Stimulated activated CD8-positive, alpha-beta memory T cell treated with anti-CD3 and anti-CD28 coated beads, Interleukin-15, amount 100 ng/mL, for 48 hours (primary cell): ENCODE results near the gene SIGLEC1.

Experiments
- DNase-seq, 2 donors: peaks; one replicate each; pipeline ENCODE4 v3.0.0-alpha.2; 2020; ENCODE audit warnings: low read depth in 2 of 2

SIGLEC1 gene

GRCh38 chr20:3680701-3681351 lies 31.6 kb downstream of the SIGLEC1 start:
- no peak for DNase-seq

DNA sequence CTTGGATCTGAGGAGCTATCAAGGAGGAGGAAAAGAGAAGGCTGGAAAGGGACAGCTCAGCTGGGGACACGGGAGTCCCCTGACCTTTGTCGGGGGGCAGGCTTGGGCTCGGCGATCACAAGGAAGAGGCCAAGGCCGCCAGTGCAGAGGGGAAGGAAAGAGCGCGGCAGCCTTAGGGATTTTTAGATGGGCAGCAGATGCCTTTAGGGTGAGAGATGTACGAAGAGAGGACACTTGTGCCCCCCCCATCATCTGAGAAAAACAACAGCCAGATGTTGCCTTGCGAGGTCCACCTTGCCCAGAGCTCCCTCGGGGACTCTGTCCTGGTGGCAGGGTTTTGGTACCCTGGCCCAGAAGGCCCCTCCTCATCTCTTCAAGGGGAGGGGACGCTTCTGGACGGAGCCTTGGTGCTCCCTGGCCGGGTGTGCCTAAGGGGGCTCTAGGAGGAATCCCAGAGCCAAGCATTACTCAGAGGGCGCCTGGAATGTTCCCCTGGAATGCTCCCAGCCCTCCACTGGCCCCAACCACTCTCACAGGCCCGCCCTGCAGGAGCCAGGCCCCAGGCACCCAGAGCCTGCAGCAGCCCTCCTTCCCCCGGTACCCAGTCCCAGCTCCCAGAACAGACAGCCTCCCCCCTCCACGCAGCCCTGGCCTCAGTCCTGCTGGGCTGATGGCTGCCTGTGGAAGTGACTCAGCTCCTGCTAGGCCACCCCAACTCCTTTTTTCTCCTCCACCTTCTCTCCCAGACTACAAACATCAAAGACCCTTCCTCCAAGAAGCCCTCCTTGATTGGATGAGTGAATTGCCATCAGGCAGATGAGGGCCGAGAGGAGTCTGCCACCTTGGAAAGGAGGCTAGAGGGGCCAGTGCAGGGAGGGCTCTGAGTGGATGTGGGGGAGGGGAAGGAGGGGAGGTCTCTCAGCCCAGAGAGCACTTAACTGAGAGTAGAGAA lies 32.4 kb downstream of the SIGLEC1 start:
- no peak for DNase-seq

DNA sequence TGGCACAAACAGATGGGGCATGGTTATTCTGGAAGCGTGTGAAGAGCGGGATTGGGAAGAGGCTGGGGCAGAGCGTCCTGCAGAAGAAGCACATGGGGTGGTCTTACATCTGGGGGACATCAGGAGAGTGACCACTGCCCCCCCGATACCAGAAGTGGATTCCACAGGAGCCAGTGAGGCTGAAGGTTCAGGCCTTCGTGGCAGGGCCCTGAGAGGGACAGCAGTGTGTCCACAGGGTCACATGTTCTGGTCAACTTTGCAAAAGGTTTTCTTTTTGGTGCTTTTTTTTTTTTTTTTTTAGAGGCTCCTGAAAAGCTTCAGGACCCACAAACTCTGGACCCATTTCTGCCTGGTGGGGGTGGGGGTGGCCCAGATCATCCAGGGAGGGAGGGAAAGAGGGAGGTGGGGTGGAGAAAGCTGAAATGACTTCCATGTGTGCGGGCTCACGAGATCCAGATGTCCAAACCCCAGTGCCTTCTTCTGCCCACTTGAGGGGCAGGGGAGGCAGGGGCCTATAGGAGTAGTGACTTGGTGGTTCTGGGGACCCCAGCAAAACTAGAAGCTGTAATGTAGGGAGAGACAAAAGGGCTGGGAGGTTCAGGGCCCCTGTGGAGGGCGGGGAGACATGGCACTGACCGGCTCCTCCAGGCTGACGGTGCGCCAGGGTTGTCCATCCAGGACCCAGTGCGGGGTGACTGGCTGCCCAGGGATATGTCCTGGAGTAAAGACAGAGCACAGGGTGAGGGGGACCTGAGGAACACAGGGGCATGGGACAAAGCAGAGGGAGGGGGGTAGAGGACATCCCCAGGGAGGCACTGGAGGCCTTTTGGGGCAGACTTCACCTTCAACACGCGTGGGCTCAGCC lies 33.3 kb downstream of the SIGLEC1 start:
- DNase-seq = no peak

- no peak for DNase-seq
Observed at GRCh38 chr20:3678198-3678597, 34.2 kb downstream of the SIGLEC1 start.

- no peak for DNase-seq
Observed at GRCh38 chr20:3677733-3678132, 34.7 kb downstream of the SIGLEC1 start.

- no peak for DNase-seq
Observed at GRCh38 chr20:3674995-3675900, 37.2 kb downstream of the SIGLEC1 start.

GRCh38 chr20:3674447-3674846 lies 38.0 kb downstream of the SIGLEC1 start:
- DNase-seq = no peak

DNA sequence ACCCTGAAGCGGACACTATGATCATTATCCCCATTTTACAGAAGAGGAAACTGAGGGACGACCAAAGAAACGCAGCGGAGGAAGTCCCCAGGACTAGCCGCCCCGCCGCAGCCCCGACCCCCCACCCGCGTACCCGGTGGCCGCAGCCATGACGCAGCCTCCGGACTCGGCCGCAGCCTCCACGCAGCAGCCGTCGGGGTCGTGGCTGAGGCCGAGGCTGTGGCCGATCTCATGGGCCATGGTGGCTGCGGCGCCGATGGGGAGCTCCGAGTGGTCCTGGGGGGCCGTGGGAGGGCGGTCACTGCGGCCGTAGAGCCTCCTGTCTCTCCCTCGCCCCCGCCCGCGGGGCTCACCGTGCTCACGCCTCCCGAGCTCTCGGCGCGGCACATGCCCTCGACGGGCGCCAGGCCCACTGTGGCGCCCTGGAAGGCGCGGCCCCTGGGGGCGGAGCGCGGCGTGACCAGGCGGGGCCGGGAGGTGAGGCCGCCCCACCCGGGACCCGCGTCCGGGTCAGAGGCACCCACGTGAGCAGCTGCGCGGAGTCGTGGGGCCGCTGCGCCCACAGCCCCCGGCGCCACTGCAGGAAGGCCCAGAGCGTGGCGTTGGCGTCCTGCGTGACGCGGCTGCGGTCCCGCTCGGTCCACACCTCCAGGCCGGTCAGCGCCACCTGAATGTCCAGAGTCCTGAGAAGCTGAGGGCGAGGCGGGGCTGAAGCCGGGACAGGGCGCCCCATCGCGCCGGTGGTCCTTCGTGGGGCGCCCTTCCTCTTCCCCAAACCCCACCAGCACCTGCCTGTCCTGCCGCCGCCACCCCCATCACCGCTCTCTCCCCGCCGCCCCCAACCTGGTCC lies 39.0 kb downstream of the SIGLEC1 start:
- no peak for DNase-seq

- no peak for DNase-seq
Observed at GRCh38 chr20:3672547-3673171, 39.7 kb downstream of the SIGLEC1 start.

- DNase-seq = no peak
Observed at GRCh38 chr20:3671986-3672546, 40.3 kb downstream of the SIGLEC1 start.

DNA sequence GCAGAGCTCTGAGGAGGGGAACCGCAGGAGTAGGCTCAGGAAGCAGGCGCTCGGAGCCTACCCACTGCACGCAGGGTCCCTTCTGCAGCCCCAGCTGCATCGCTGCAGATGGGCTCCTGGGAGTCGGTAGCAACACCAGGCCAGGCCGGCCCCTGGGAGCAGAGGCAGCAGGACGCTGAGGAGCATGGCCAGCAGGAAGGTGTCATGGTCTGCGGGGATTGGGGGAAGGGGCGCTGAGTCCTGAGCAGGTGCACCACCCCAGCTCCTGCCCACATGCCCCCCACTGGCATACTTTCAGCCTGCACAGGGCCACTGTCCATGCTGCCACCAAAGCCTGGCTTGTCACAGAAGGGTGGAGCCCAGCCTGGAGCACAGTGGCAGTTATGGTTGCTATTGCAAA lies 41.5 kb downstream of the SIGLEC1 start:
- DNase-seq = no peak

GRCh38 chr20:3670511-3670910 lies 41.9 kb downstream of the SIGLEC1 start:
- DNase-seq = no peak

- no peak for DNase-seq
Observed at GRCh38 chr20:3669710-3670367, 42.6 kb downstream of the SIGLEC1 start.

DNA sequence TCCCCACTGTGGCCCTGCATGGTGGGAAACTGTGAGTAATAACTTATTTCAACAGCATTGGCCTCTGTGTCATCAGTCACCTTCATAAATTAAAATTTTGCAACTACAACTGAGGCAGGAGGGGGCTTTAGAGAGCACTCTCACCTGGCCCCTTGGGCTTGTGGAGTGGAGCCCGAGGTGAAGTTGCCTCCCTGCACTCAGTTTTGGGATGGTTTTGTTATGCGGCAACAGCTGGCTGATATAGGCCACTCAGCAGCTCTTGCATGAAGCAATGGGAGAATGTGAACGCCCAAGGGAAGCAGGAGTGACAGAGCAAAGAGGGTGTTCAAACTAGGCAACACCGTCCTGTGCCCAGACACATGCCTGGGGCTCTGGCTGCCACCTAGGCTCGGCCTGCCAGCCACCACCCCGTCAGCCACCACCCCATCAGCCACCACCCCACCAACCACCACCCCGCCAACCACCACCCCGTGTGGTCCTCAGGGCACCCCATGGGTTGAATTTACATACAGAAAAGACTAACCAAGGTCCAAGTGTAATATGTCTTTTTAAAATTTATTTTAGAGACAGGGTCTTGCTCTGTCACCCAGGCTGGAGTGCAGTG lies 44.9 kb downstream of the SIGLEC1 start:
- DNase-seq = no peak

DNA sequence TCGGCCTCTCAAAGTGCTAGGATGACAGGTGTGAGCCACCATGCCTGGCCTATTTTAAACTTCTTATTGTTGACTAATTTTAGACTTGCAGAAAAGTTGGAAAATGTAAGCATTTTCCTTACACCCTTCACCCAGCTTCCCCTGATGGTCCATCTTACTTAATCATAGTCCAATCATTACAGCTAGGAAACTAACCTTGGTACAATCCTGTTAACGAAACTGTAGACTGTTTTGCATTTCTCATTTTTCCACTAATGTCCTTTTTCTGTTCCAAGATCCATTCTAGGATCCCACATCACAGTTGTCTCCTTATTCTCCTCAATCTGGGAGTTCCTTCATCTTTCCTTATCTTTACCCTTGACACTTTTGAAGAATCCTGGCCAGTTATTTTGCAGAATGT lies 48.5 kb downstream of the SIGLEC1 start:
- no peak for DNase-seq

GRCh38 chr20:3663031-3663701 lies 49.2 kb downstream of the SIGLEC1 start, which contains the start of gene GFRA4:
GFRA4 (minus strand) TSS chr20:3663399; CDS start chr20:3663399, 0 bp downstream.
- no peak for DNase-seq
